Smooth muscle cell (in vitro differentiated cells): ENCODE measurements around the gene ZNF248. TPM values are rescaled to one million over a fixed set of nuclear protein-coding genes. Genes with fewer than 3 reads are reported as not detected.

Experiments
- DNase-seq: peaks from one replicate; lab custom pipeline; 2025; ENCODE audit not compliant: unreplicated experiment; lab: John Stamatoyannopoulos, UW
- H2AFZ ChIP-seq: fragments of 200-600 bp; sonication (generic); 2 replicates; pipeline ENCODE4 v1.6.0; 2016; ENCODE audit warnings: antibody characterized with exemption, low read depth, mild to moderate bottlenecking
- H3F3A ChIP-seq: fragments of 200-600 bp; sonication (generic); 2 replicates; pipeline ENCODE4 v1.6.0; 2017; ENCODE audit warnings: antibody characterized with exemption, low read depth
- H3K27ac ChIP-seq: fragments of 200-600 bp; sonication (generic); 2 replicates; pipeline ENCODE4 v1.5.1; 2016; ENCODE audit warnings: low read depth, mild to moderate bottlenecking
- H3K27me3 ChIP-seq: fragments of 200-600 bp; sonication (generic); 2 replicates; pipeline ENCODE4 v1.6.1; 2016; ENCODE audit warnings: low read depth, mild to moderate bottlenecking
- H3K36me3 ChIP-seq: fragments of 200-600 bp; sonication (generic); 2 replicates; pipeline ENCODE4 v1.5.1; 2016; ENCODE audit warnings: low read depth
- H3K4me1 ChIP-seq: fragments of 200-600 bp; sonication (generic); 2 replicates; pipeline ENCODE4 v1.5.1; 2016; ENCODE audit warnings: low read depth
- H3K4me2 ChIP-seq: fragments of 200-600 bp; sonication (generic); 2 replicates; pipeline ENCODE4 v1.6.0; 2016; ENCODE audit warnings: mild to moderate bottlenecking
- H3K4me3 ChIP-seq: fragments of 200-600 bp; sonication (generic); 2 replicates; pipeline ENCODE4 v1.5.1; 2016; ENCODE audit warnings: mild to moderate bottlenecking
- H3K79me2 ChIP-seq: fragments of 200-600 bp; sonication (generic); 2 replicates; pipeline ENCODE4 v1.6.0; 2016; ENCODE audit warnings: low read depth, mild to moderate bottlenecking
- H3K9ac ChIP-seq: fragments of 200-600 bp; sonication (generic); 2 replicates; pipeline ENCODE4 v1.6.0; 2016; ENCODE audit warnings: low read depth
- H3K9me3 ChIP-seq: fragments of 200-600 bp; sonication (generic); replicated peaks from 2 replicates; pipeline ENCODE4 v1.5.1; 2016; ENCODE audit warnings: low read depth
- H4K20me1 ChIP-seq: fragments of 200-600 bp; sonication (generic); 2 replicates; pipeline ENCODE4 v1.6.0; 2016; ENCODE audit warnings: low read depth
- WGBS: methylation state at CpG from one replicate; pipeline ENCODE4 v1.1.7; 2016; ENCODE audit warnings: low lambda C conversion rate; 5-methylcytosine and 5-hydroxymethylcytosine counted together
- polyA plus RNA-seq: library from polyadenylated mRNA; unstranded; fragments of >200 nt; fragmentation: Nextera tagmentation; extraction: Ambion mirVana; gene quantifications from 2 replicates; pipeline ENCODE4 v1.2.1, GENCODE V29; 2016
- total RNA-seq: library from RNA; depleted of rRNA; stranded (reverse); fragments of >200 nt; gene quantifications from 2 replicates; pipeline ENCODE4 v1.2.3, GENCODE V29; 2014
- TF ChIP-seq, protein P1 (sequence below): fragments of 200-600 bp; sonication (generic); IDR thresholded peaks from 2 replicates; pipeline ENCODE4 v1.5.1; 2017; ENCODE audit warnings: borderline replicate concordance, mild to moderate bottlenecking, antibody characterized with exemption; ENCODE audit not compliant: insufficient read depth, poor library complexity, severe bottlenecking

ZNF248 gene
- total and polyA plus RNA-seq, 2 experiments from 2014 or later, result not detected

DNA sequence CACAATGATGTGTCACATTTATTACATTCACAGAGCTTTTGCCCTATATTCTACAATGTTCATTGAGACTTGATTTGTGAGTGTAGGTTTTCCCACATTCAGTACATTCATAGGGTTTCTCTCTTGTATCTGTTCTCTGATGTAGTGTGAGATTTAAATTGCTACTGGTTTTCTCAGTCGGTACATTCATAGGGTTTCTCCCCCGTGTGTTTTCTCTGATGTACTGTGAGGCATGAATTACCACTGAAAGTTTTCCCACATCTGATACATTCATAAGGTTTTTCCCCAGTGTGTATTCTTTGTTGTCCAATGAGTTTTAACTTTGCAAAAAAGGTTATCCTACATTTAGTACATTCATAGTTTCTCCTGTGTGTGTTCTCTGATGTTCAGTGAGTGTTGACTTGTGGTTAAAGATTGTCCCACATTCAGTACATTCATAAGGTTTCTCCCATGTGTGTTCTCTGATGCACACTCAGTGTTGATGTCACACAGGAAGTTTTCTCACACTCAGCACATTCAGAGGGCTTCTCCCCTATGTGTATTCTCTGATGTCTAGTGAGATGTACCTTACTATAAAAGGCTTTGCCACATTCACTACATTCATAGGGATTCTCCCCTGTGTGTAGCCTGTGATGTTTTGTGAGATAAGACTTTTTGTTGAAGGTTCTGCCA is 63.0 kb downstream of the ZNF248 start:
- 73% methylated on average over 2 of the region's 2 CpGs for WGBS
- H3F3A ChIP-seq, result no peaks in the 10 kb centered on the region
- DNase-seq, result no peak
- no peaks in the 10 kb centered on the region for H3K27me3 ChIP-seq
- H4K20me1 ChIP-seq, result no peaks in the 10 kb centered on the region
- H3K4me1 ChIP-seq, result no peaks in the 10 kb centered on the region
- H3K9me3 ChIP-seq, result peaks cover 4% of the 10 kb centered on the region
- H3K4me2 ChIP-seq, result no peak overlapping the region
- no peaks in the 10 kb centered on the region for H3K36me3 ChIP-seq
- H3K9ac ChIP-seq, result no peak overlapping the region
- TF ChIP-seq, protein P1, sequence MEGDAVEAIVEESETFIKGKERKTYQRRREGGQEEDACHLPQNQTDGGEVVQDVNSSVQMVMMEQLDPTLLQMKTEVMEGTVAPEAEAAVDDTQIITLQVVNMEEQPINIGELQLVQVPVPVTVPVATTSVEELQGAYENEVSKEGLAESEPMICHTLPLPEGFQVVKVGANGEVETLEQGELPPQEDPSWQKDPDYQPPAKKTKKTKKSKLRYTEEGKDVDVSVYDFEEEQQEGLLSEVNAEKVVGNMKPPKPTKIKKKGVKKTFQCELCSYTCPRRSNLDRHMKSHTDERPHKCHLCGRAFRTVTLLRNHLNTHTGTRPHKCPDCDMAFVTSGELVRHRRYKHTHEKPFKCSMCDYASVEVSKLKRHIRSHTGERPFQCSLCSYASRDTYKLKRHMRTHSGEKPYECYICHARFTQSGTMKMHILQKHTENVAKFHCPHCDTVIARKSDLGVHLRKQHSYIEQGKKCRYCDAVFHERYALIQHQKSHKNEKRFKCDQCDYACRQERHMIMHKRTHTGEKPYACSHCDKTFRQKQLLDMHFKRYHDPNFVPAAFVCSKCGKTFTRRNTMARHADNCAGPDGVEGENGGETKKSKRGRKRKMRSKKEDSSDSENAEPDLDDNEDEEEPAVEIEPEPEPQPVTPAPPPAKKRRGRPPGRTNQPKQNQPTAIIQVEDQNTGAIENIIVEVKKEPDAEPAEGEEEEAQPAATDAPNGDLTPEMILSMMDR, result no peak
- no peak overlapping the region for H2AFZ ChIP-seq
- H3K4me3 ChIP-seq, result no peak overlapping the region
- no peaks in the 10 kb centered on the region for H3K79me2 ChIP-seq
- H3K27ac ChIP-seq, result no peak overlapping the region

DNA sequence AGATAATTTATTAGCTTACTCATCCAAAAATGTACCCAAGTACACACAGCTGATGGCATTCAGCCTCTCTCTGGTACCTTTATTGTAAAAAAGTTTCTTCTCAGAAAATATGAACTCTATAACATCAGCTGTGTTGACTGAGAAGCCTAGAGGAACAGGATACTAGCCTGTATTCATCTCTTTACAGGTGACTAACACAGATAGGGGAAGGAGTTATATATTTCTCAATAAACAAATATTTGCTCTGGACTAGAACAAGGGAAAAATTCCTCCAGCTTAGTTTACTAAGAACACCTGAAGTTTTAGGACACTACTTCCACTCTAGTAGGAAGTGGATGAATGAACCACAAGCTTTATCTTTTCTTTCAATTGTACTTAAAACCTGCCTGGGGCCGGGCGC is 67.8 kb downstream of the ZNF248 start:
- TF ChIP-seq, protein P1, result no peak
- H3K27me3 ChIP-seq, result no peaks in the 10 kb centered on the region
- no peaks in the 10 kb centered on the region for H3K79me2 ChIP-seq

DNA sequence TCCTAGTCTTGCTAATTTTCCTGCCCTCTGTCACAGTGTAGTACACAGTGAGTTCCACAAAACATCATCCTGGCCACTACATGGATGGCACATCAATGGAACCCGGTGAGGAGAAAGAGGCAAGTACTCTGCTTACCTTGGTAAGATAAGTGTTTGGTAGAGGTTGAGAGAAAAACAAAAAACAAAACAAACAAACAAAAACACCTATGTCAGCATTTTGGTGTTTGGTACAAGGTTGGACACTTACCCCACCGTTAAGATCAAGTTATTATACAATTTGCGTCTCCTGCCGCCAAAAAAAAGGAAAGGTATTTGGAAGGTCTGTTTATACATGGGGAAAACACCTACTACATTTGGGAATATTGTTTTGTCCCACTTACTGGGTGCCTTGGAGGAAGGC is 72.7 kb downstream of the ZNF248 start:
- H2AFZ ChIP-seq, result no peak overlapping the region
- WGBS, result 71% methylated on average over 4 of the region's 4 CpGs
- no peak overlapping the region for H3K4me3 ChIP-seq
- H3K27me3 ChIP-seq, result no peaks in the 10 kb centered on the region
- peaks cover 12% of the 10 kb centered on the region for H3K9me3 ChIP-seq
- H3K9ac ChIP-seq, result no peak overlapping the region
- no peak for DNase-seq
- no peaks in the 10 kb centered on the region for H3K79me2 ChIP-seq
- H3K36me3 ChIP-seq, result no peaks in the 10 kb centered on the region
- H3F3A ChIP-seq, result no peaks in the 10 kb centered on the region
- no peaks in the 10 kb centered on the region for H3K4me1 ChIP-seq
- TF ChIP-seq, protein P1, result no peak
- no peak overlapping the region for H3K27ac ChIP-seq
- no peak overlapping the region for H3K4me2 ChIP-seq
- no peaks in the 10 kb centered on the region for H4K20me1 ChIP-seq

More for the DNA sequence above, 67.8 kb downstream of the ZNF248 start:
- H4K20me1 ChIP-seq, result no peaks in the 10 kb centered on the region
- DNase-seq, result no peak
- H3K4me3 ChIP-seq, result no peak overlapping the region
- no peaks in the 10 kb centered on the region for H3F3A ChIP-seq
- 61% methylated on average over 2 of the region's 2 CpGs for WGBS
- H3K36me3 ChIP-seq, result no peaks in the 10 kb centered on the region
- H3K9ac ChIP-seq, result no peak overlapping the region
- no peaks in the 10 kb centered on the region for H3K4me1 ChIP-seq
- no peak overlapping the region for H3K27ac ChIP-seq
- H3K4me2 ChIP-seq, result no peak overlapping the region
- no peak overlapping the region for H2AFZ ChIP-seq
- H3K9me3 ChIP-seq, result peaks cover 12% of the 10 kb centered on the region

DNA sequence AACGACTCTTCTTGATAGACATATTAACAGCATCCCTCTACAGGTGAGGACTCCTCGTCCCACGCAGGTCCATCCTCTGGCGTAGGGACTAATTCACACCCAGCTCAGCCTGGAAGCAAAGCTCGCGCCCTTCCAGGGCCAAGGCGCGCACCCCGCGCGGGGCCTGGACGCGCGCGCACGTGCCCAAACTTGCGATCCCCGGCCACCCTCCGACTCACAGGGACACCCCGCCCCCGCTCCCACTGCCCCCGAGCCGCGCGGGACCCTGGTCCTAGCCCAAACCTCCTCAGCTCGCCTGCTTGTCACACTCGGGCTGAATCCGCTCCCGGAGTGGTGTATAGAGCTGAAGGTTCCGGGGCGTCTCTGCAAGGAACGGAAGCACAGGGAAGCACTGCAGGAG is 76.9 kb downstream of the ZNF248 start:
- no peak overlapping the region for H2AFZ ChIP-seq
- no peak overlapping the region for H3K27ac ChIP-seq
- WGBS, result 95% methylated on average over 20 of the region's 32 CpGs
- H3K4me1 ChIP-seq, result no peaks in the 10 kb centered on the region
- H3K9me3 ChIP-seq, result peaks cover 5% of the 10 kb centered on the region
- TF ChIP-seq, protein P1, result no peak
- H3K4me3 ChIP-seq, result no peak overlapping the region
- H3K79me2 ChIP-seq, result no peaks in the 10 kb centered on the region
- no peak overlapping the region for H3K4me2 ChIP-seq
- H3K36me3 ChIP-seq, result no peaks in the 10 kb centered on the region
- no peaks in the 10 kb centered on the region for H3F3A ChIP-seq
- H4K20me1 ChIP-seq, result no peaks in the 10 kb centered on the region
- no peak overlapping the region for H3K9ac ChIP-seq
- DNase-seq, result no peak
- H3K27me3 ChIP-seq, result no peaks in the 10 kb centered on the region
